GM04503 (cell line): ENCODE data around the gene MARK2.

Source experiments
- DNase-seq: peaks from one replicate; pipeline ENCODE4 v3.0.0-alpha.2; 2012; ENCODE audit warnings: low read depth

MARK2 gene

GRCh38 chr11:63929616-63930015 is 90.7 kb downstream of the MARK2 start:
- no peak for DNase-seq

GRCh38 chr11:63931045-63931444 is 92.1 kb downstream of the MARK2 start:
- DNase-seq = no peak

- no peak for DNase-seq
Measured at GRCh38 chr11:63931876-63932275, 93.0 kb downstream of the MARK2 start.

GRCh38 chr11:63933459-63933858 is 94.5 kb downstream of the MARK2 start:
- no peak for DNase-seq

GRCh38 chr11:63937713-63938478 is 99.0 kb downstream of the MARK2 start:
- DNase-seq = no peak

- peak; percentile 59 for DNase-seq
Measured at GRCh38 chr11:63938479-63939396, 99.8 kb downstream of the MARK2 start, which contains the start of gene NAA40. TSS of gene NAA40 (plus strand) at chr11:63939002. CDS start at chr11:63939097, 95 bp downstream.

- DNase-seq = no peak
Measured at GRCh38 chr11:63939397-63939891, 100.5 kb downstream of the MARK2 start.

GRCh38 chr11:63940786-63941185 is 101.9 kb downstream of the MARK2 start:
- no peak for DNase-seq

- DNase-seq = no peak
Measured at GRCh38 chr11:63941901-63942300, 103.0 kb downstream of the MARK2 start.

- DNase-seq = no peak
Measured at GRCh38 chr11:63942803-63943202, 103.9 kb downstream of the MARK2 start.

GRCh38 chr11:63944987-63945386 is 106.1 kb downstream of the MARK2 start:
- DNase-seq = no peak

GRCh38 chr11:63945477-63946163 is 106.7 kb downstream of the MARK2 start:
- DNase-seq = no peak

- DNase-seq = no peak
Measured at GRCh38 chr11:63951779-63952536, 113.0 kb downstream of the MARK2 start.

GRCh38 chr11:63952570-63952969 is 113.7 kb downstream of the MARK2 start:
- no peak for DNase-seq

- DNase-seq = no peak
Measured at GRCh38 chr11:63958008-63958407, 119.1 kb downstream of the MARK2 start.
